ENCODE measurements around the gene NT5M. TPM values are rescaled to one million over a fixed set of nuclear protein-coding genes. Genes with fewer than 3 reads are reported as not detected.

Gene NT5M
- total RNA-seq, 1 donor, result 0.36 TPM

DNA sequence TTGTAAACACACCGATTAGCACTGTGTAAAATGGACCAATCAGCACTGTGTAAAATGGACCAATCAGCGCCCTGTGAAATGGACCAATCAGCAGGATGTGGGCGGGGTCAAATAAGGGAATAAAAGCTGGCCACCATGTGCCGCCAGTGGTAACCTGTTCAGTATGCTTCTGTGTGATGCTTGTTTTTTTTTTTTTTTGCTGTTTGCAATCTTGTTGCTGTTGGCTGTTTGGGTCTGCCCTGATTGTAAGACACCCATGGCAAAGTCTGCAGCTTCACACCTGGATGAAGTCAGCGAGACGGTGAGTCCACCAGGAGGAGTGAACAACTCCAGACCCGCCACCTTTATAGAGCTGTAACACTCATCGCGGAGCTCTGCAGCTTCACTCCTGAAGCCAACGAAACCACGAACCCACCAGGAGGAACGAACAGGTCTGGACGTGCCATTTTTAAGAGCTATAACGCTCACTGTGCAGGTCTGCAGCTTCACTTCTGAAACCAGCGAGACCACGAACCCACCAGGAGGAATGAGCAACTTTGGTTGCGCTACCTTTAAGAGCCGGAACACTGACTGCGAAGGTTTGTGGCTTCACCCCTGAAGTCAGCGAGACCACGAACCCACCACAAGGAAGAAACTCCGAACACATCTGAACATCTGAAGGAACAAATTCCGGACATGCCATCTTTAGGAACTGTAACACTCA, 88.6 kb downstream of the NT5M start:
- TF ChIP-seq, protein P1, sequence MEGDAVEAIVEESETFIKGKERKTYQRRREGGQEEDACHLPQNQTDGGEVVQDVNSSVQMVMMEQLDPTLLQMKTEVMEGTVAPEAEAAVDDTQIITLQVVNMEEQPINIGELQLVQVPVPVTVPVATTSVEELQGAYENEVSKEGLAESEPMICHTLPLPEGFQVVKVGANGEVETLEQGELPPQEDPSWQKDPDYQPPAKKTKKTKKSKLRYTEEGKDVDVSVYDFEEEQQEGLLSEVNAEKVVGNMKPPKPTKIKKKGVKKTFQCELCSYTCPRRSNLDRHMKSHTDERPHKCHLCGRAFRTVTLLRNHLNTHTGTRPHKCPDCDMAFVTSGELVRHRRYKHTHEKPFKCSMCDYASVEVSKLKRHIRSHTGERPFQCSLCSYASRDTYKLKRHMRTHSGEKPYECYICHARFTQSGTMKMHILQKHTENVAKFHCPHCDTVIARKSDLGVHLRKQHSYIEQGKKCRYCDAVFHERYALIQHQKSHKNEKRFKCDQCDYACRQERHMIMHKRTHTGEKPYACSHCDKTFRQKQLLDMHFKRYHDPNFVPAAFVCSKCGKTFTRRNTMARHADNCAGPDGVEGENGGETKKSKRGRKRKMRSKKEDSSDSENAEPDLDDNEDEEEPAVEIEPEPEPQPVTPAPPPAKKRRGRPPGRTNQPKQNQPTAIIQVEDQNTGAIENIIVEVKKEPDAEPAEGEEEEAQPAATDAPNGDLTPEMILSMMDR (IDR thresholded peaks at IDR 0.05; ENCODE audit: extremely low read depth, low read depth, low read length), result no peak
- Histone ChIP-seq H3K79me2 (ENCODE audit: insufficient read depth, low read length) (no peaks in the 10 kb centered on the region), H3K4me3 (ENCODE audit: insufficient read depth, low read length) (no peak overlapping the region), H3K27me3 (ENCODE audit: insufficient read depth, low read length) (no peaks in the 10 kb centered on the region), H3K27ac (ENCODE audit: low read depth, low read length) (no peak overlapping the region), H3K36me3 (ENCODE audit: insufficient read depth, low read length) (no peaks in the 10 kb centered on the region), H4K20me1 (ENCODE audit: insufficient read depth, low read length) (no peaks in the 10 kb centered on the region), H3K4me2 (ENCODE audit: insufficient read depth, low read length) (no peak overlapping the region), H3K9me3 (ENCODE audit: low read depth, low read length) (no peaks in the 10 kb centered on the region), H2AFZ (ENCODE audit: low read length) (no peak overlapping the region), H3K4me1 (ENCODE audit: insufficient read depth, low read length) (peaks cover 4% of the 10 kb centered on the region)
- peak; percentile 61 for DNase-seq (ENCODE audit: insufficient read length, low spot score, missing footprints)

DNA sequence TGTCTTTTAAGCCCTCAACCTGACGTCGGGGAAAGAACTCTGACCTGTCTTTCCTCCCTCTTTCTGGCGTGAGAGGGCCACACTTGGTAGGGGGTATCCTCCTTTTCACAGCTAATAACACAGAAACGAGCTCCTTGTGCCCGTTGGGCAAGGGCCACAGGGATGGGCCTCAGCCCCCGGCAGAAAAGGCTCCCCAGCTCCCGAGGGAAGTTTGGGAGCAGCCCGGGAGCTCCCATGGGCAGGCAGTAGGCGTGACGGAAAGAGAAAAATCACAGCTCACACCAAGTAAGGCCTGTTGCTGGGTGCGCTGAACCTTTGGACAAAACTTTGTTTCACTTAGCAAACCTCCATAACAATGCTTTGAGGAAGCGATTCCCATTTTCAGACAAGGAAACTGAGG, 90.8 kb downstream of the NT5M start:
- Histone ChIP-seq H3K27me3 (ENCODE audit: insufficient read depth, low read length) (no peaks in the 10 kb centered on the region), H3K9me3 (ENCODE audit: low read depth, low read length) (no peaks in the 10 kb centered on the region), H4K20me1 (ENCODE audit: insufficient read depth, low read length) (no peaks in the 10 kb centered on the region), H3K79me2 (ENCODE audit: insufficient read depth, low read length) (no peaks in the 10 kb centered on the region), H3K4me1 (ENCODE audit: insufficient read depth, low read length) (peaks cover 12% of the 10 kb centered on the region), H3K27ac (ENCODE audit: low read depth, low read length) (no peak overlapping the region), H2AFZ (ENCODE audit: low read length) (no peak overlapping the region), H3K36me3 (ENCODE audit: insufficient read depth, low read length) (no peaks in the 10 kb centered on the region), H3K4me2 (ENCODE audit: insufficient read depth, low read length) (no peak overlapping the region), H3K4me3 (ENCODE audit: insufficient read depth, low read length) (no peak overlapping the region)
- TF ChIP-seq, protein P1 (IDR thresholded peaks at IDR 0.05; ENCODE audit: extremely low read depth, low read depth, low read length), result no peak
- DNase-seq (ENCODE audit: insufficient read length, low spot score, missing footprints), result no peak

DNA sequence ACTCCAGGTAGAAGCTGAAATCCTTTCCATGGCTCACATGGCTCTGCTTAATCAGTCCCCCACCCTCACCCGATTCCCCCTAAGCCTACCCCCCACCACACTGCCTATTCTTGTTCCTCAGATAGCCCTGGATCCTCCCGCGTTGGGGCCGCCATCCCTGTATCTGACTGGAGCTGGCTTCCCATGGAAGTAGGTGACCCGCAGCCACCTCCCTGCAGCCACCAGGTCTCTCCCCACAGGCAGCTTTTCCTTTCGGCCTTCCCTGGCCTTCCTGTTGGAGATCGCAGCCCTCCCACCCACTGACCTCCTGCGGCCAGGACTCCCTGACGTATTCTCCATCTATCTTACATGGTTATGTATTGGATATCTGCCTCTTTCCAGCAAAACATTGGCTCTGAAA, 91.3 kb downstream of the NT5M start:
- Histone ChIP-seq H3K9me3 (ENCODE audit: low read depth, low read length) (no peaks in the 10 kb centered on the region), H3K27ac (ENCODE audit: low read depth, low read length) (no peak overlapping the region), H4K20me1 (ENCODE audit: insufficient read depth, low read length) (no peaks in the 10 kb centered on the region), H3K4me1 (ENCODE audit: insufficient read depth, low read length) (peaks cover 14% of the 10 kb centered on the region), H3K4me3 (ENCODE audit: insufficient read depth, low read length) (no peak overlapping the region), H2AFZ (ENCODE audit: low read length) (no peak overlapping the region), H3K79me2 (ENCODE audit: insufficient read depth, low read length) (no peaks in the 10 kb centered on the region), H3K36me3 (ENCODE audit: insufficient read depth, low read length) (no peaks in the 10 kb centered on the region), H3K4me2 (ENCODE audit: insufficient read depth, low read length) (no peak overlapping the region), H3K27me3 (ENCODE audit: insufficient read depth, low read length) (no peaks in the 10 kb centered on the region)
- DNase-seq (ENCODE audit: insufficient read length, low spot score, missing footprints), result peak; percentile 15
- TF ChIP-seq, protein P1 (IDR thresholded peaks at IDR 0.05; ENCODE audit: extremely low read depth, low read depth, low read length), result no peak

DNA sequence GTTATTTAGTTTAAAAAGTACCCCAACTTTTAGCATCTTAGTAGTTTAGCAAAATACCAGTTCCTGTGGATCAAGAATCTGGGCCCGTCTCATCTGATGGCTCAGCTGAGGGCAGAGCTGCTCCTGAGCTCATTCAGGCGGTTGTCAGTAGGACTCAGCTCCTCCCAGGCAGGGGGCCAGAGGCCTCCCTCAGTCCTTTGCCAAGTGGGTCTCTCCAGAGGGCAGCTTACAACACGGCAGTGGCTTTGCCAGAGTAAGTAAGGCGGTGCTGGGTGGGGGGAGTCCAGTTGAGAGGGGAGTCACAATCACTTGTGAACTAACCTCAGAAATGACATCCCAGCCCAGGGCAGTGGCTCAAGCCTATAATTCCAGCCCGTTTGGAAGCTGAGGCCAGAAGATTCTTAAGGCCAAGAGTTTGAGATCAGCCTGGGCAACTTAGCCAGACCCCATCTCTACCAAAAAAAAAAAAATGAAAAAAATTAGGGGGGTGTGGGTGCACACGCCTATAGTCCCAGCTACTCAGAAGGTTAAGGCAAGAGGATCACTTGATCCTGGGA, 92.2 kb downstream of the NT5M start:
- DNase-seq (ENCODE audit: insufficient read length, low spot score, missing footprints), result peak; percentile 62
- TF ChIP-seq, protein P1 (IDR thresholded peaks at IDR 0.05; ENCODE audit: extremely low read depth, low read depth, low read length), result no peak

More for the DNA sequence above, 92.2 kb downstream of the NT5M start:
- Histone ChIP-seq H3K4me1 (ENCODE audit: insufficient read depth, low read length) (peaks cover 16% of the 10 kb centered on the region), H3K27ac (ENCODE audit: low read depth, low read length) (no peak overlapping the region), H3K4me2 (ENCODE audit: insufficient read depth, low read length) (no peak overlapping the region), H3K27me3 (ENCODE audit: insufficient read depth, low read length) (no peaks in the 10 kb centered on the region), H3K4me3 (ENCODE audit: insufficient read depth, low read length) (no peak overlapping the region), H4K20me1 (ENCODE audit: insufficient read depth, low read length) (no peaks in the 10 kb centered on the region), H2AFZ (ENCODE audit: low read length) (no peak overlapping the region), H3K9me3 (ENCODE audit: low read depth, low read length) (no peaks in the 10 kb centered on the region), H3K36me3 (ENCODE audit: insufficient read depth, low read length) (no peaks in the 10 kb centered on the region), H3K79me2 (ENCODE audit: insufficient read depth, low read length) (no peaks in the 10 kb centered on the region)
